Measurements from ENCODE around the gene USP49.

USP49 gene

DNA sequence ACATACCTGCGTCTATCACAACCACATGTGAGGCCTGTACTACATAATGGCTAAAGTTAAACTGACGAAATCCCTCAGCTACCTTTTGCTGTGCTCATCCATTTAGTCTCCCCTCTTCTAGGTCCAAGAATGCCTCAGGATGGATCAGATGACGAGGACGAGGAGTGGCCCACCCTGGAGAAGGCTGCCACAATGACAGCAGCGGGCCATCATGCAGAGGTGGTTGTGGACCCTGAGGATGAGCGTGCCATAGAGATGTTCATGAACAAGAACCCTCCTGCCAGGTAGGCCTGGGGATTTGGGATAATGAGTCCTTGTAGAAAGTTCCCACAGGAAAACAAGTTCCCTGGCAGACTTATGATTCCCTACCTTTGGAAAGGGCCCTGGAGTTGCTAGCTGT lies 32.1 kb upstream of the USP49 start:
- DNase-seq = no peak

DNA sequence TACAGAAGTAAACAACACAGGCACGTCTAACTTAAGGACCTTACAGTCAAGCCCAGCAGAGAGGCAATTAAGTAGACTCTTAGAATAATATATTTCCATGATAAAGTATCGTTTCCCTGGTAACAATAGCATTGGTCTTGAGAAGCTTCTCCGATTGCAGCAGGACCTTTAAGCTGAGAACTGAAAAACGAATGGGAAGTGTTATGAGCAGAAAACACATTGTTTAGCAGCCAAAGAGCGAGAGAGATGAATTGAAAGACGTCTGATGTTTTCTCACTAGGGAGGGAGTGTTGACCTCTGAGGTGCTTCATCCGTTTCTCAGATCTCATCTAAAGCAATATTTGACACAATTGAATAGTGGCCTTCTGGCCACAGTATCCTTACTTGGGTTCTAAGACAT lies 27.0 kb upstream of the USP49 start:
- no peak for DNase-seq

DNA sequence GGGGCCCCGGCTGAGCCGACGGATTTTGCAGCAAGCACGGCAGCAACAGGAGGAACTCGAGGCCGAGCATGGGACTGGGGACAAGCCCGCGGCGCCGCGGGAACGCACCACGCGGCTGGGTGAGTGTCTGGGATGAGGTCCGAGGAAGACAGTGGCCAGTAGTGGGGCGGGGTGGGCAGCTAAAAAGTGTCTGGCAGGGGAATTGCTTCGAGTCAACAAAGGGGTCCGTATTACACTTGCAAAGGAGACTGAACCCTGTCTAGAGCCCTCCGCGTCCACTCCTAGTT lies 26.5 kb upstream of the USP49 start:
- no peak for DNase-seq

DNA sequence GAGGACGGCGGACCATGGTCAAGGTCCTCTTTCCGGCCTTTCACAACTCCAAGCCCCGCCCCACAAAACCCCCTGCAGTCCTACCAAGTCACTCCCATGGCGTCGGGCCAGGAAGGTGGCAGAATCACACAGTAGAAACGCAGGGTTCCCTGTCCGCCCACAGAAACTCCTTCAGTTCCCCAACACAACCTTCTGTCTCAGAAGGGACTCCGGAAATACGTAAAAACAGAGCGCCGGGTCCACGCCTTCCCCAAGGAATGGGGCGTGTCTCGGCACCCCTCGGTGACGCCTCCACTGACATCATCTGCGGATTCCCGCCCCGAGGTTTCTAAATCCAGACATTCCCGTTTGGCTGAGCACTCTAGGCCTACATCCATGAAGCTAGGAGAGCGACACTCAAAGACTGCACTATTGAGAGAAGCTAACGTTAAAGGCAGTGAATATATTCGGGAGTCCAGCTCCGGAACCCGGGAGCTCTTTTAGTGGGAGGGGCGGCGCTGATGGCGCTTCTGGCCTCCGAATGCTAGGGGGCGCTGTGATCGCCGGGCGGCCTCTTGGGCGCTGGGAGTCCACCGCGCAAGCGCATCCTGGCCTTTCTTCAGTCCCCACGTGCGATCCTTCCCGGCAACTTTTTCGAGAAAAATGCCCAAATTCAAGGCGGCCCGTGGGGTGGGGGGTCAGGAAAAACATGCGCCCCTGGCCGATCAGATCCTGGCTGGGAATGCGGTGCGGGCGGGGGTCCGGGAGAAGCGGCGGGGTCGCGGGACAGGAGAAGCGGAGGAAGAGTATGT lies 25.9 kb upstream of the USP49 start, which contains the start of the genes BYSL and MED20:
BYSL (plus strand) TSS at position 579 of the 791 bp plus-strand sequence; CDS start at position 643, 64 bp downstream.
MED20 (minus strand) TSS at position 219 of the 791 bp plus-strand sequence; CDS start at position 98, 121 bp downstream.
- peak; percentile 92 to 96 for DNase-seq

DNA sequence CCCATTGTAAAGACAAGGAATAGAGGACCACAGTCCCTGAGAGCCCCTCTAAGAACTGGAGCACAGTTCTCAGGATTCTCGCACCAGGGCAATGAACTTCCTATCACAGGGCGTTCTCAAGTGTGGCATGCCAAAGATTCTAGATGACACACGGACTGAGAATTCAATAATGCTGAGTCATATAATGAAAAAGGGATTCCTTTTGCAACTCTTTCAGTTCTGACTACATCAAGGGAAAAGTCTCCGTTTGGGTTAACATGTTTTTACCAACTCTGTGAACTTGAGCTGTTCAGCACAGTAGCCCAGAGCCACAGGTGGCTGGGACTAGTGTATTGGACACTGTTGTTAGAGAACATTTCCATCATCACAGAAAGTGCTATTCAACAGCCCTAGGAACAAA lies 22.4 kb upstream of the USP49 start:
- no peak for DNase-seq

DNA sequence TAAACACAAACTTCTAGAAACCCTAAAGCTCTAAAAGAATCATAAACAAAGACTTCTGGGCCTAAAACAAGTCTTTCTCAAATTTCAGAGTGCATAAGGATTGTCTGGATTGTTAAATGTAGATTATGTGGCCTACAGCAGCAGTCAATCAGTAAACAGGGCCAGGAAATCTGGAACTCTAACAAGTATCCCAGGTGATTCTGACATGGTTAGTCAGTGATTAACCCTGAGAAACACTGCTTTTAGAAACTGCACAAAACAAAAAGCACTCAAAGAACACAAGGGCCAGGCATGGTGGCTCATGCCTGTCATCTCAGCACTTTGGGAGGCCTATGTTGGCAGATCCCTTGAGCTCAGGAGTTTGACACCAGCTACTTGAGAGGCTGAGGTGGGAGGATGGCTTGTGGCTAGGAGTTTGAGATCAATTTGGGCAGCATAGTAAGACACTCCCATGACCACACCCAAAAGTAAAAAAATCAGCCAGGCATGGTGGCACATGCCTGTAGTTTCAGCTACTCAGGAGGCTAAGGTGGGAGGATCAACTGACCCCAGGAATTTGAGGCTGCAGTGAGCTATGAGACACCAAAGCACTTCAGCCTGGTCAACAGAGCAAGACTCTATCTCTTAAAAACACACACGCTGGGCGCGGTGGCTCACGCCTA lies 19.8 kb upstream of the USP49 start:
- DNase-seq = no peak

DNA sequence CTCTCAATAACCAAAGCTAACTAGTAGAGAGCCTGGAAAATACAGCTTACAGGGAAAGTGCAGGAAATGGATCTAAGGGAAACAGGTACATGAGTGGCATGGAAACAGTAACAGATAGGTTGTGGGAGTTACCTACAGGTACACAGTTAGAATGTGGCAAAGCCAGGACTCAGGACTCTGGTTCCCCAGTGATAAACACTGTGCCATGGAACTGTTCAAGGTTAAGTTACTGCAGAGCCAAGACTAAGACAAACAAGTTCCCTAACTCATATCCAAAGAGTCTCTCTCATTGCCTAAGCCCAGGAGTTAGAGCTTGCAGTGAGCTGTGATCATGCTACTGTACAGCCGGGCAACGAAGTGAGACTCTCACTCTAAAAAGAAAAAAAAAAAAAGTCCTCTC lies 19.2 kb upstream of the USP49 start:
- DNase-seq = no peak

DNA sequence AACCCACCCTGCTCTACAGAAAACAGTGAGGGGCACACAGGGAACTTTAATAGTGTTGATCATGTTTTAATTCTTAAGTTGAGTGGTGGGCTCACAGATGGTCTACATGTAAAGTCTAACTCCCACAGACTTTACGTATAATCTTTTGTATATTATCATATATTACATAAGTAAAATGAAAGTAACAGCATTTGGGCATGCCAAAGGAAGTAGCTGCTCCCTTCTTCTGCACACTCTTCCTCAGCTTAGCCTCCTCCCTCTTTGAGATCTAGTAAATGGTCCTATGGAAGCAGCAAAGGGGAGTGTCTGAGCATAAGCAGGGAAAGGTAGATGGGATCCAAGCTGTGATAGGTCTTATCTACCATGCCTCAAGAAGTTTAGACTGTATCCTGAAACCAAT lies 14.6 kb upstream of the USP49 start:
- DNase-seq = no peak

DNA sequence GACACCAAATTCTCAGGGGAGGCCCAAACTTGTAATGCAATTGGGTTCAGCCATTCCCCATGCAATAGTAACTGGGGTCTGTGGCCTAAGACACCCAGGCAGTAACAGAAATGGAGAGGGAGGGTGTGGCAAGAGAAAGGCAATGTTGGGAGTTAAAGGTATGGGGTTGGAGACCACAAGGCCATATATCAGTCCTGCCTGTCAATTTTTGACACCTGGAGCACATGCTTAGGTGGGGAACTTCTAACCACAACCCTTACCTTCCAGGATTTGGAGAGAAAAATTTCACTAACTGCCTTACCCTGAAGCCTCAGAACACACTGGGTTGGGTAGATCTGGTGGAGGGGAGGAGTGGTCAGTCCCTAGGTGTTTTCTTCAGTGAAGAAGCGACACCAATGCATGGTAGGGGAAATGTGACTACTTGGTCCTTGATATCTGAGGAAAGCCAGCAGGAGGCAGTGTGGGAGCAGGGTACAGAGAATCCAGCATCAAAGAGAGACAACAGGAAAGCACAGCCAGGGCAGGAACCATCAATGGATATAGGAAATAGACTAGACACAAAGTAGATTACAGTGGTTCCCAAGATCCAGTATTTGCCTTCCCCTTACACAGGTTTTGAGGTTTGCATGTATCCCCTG lies 6.8 kb upstream of the USP49 start:
- DNase-seq = peak; percentile 68 to 76

DNA sequence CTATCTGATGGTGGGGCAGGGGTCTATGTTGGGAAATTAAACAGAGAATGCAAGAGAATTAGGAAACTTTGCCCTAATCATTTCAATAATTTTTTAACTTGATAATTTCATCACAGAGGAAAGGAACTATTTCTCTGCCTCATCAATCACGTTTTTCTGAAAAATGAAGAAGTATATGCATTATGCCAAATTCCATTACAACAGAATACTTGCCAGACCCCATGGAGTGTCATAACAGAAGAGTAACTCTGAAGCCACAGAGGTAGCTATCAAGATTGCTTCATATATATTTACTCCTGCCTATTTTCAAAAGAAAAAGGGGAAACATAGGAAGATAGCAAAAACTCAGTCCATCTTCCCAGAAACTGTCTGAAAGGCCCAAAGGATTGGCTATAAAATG lies 5.7 kb upstream of the USP49 start:
- no peak for DNase-seq

DNA sequence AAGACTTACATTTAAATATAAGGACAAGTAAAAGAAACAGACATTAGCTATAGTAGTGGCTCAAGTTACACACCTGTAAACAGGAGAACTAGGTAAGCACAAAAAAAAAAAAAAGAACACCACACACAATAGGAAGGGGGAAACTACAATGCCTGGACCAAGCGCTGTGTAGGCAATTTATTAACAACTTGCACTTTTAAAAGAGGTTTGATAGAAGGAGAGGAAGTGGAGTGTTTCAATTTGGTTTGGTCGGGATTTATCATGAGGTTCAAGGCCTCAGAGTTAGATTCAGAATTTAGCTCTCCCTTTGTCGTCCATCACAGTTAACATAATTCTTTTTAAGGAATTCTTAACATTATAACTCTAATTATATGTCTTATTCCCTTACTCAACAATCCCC lies 1.1 kb upstream of the USP49 start:
- DNase-seq = no peak

DNA sequence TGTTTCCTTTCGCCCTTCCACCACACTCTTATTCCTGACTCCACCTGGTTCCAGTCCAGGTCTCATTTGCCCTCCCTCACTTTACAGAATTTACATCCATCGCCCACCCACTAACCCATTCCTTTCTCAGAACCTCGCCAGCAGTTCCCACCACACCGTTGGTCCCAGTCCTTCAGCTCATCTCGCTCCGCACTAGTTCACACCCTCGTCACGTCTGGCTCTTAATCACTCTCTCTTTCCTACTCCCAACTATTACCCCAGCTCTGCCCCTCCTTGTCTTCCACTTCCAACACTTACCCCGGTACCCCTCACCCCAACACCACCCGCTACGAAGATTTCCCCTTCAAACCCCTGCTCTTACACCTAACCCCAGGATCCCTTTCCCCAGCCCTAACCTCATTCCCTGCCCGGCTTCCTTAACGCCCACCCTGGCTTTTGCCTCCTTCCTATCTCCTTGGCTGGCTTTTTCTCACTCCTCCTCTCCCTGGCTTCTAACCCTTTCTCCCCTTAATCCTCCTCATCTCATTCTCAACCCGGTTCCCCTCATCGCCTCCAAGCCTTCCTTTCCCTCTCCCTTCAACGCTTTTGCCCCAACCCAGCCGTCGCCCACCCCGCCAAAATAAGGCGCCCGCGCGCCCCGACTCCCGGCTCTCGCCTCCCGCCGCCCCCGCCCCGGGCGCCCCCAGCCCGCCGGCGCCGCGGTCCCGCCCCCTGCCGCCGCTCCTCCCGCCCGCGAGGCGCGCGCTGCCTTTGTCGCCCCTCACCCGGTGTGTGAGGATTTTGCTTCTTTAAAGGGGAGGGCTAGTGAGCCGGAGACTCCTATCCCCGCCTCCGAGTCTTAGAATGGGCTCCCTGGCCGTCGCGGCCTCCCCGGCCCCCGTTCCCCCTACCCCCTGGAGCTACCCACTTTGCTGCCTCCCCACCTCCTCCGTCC lies 542 bp downstream of the USP49 start:
- no peak for DNase-seq

DNA sequence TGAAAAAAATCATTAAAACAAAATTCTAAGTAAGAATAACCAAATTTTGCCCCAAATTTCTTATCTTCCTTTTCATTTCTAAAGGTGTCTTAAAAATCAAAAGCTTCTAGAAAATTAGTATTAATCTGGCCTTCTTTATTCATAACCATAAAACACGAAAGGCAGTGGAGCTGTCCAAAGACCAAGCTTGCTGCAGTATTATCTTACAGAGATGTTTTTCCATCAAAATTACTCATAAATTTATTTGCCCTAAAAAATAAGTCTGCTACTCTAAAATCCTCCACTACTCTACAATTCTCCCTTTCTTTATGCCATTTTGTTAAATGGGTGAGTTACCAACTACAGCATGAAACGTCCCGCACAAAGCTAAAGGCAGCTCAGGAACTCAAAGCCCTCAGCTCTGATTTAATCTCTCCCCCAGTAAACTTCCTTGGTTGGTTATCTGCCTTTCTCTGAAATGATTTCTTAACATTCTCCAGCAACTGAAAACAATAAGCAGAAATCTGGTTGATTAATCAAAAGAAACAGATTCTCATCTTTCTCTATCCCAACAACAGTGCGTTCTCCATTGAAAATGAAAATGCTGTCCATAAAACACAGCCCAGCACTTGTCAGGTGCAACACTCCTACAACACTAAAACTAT lies 2.1 kb downstream of the USP49 start:
- no peak for DNase-seq

DNA sequence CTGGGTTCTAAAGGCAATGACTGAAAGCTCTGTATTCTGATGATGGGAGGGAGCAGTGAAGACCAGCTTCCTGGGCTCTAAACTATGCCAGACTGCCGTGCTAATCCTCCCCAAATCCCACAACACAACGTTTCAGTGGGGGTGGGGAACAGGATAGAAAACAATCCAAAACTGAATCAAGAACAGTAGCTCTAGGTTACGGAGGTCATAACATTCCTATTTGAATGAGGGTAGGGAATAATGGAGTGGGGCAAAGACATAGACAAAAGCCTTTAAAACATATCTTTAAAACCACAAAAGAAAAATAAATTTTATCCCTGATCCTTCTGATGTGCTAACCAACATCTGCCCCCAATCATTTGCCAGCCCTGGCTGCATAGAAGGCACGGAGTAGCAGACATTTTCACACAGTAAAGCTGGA lies 7.8 kb downstream of the USP49 start:
- no peak for DNase-seq

DNA sequence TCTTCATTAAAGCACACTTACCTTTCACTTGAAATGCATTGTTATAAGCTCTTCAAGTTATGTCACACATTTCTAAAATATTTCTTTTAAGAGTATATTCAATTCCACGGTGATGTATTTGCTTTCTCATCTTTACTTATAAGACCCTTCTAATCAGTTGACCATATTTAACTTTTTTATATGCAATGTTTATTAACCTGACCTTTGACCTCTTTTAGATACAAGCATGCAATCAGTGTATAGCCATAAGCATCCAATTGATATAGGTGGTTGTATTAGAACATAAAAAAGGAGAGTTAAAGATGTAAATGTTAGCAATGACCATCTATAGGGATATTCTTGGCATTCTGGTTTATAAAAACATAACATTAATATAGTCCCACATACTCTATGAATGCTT lies 9.2 kb downstream of the USP49 start:
- DNase-seq = no peak

DNA sequence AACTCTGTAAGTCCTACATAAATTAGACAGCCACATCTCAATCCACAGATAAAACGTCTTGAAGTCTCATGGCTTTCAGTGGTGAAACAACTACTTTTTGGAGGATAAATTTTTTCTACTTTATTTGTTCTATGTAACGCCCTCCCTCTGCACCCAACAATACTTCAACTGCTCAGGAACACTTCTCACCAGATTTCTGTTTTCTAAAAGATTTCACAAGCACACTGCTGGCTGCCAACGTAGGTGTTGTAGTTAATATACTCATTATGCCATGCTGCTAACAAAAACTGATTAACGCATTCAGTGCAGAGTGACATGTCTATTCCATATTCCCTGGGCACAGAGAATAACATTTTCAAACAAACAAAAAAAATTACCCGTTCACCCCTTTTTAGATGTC lies 10.2 kb downstream of the USP49 start:
- DNase-seq = no peak

DNA sequence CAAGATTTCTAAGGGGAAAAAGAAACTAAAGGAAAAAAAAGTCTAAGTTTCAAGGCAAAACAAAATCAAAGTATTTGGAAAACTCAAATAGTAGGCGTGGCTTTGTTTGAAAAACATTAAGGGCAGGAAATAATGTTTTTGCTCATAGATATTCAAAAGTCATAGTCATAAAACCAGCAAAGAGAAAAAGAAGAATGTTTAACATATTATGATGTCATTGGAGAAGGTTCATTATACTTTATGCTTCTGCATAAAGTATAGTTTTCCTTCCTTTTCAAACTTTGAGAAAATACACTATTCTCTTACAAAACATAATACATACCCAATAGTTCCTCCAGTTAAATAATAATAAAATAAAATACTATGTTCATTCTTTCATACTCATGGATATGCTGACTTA lies 13.7 kb downstream of the USP49 start:
- no peak for DNase-seq

DNA sequence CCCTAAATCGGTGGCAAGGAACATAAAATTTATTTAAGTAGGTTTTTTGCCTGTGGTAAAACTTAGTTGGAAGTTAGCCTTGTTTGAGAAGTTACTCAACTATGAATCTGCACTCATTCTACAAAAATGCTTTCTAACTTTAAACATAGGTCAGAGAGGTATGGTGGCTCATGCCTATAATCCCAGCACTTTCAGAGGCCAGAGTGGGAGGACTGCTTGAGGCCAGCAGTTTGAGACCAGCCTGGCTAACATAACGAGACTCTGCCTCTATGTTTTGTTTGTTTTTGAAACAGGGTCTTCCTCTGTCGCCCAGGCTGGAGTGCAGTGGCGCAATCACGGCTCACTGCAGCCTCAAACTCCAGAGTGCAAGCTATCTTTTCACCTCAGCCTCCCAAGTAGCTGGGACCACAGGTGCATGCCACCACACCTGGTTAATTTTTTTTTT lies 16.2 kb downstream of the USP49 start:
- DNase-seq = no peak

DNA sequence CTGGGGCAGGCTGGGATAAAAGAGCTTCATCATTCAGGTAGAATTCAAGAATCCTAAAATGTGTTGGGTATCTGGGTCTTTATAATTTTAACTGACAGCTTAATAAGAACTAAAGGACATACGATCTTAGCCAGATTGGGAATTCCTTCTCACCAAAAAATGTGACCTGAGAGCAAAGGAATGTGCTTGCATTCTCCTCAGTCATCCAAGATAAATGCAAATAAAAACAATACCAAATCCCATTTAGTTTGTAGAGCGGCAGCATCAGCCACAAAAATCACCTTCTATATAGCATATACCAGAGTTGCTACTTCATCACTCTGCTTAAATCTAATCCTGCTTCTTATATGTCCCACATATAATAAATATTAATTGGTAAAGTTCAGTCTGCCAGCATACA lies 16.9 kb downstream of the USP49 start:
- no peak for DNase-seq

DNA sequence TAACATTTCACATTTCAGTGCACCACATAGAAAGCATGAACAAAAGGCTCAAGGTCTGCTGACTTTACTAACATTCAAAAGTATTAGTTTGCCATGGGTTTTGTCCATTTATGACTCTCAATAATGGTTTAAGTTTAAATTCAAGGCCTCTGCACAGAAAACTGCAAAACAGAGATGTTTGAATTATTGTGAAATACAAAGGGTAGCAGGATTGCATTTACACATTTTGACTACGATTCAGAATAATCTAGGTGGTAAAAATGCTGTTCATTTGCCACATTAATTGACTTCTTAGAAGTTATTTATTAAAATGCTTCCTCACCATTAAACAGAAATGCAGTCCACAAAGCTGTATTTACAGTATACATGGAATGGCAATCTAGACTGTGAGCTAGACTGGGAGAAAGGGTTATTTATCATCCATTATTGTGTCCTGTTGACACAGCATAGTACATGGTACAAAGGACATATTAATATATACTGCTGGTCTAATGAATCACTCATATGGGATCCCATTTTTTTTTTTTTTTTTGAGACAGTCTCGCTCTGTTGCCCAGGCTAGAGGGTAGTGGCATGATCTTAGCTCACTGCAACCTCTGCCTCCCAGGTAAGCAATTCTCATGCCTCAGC lies 18.0 kb downstream of the USP49 start:
- no peak for DNase-seq

DNA sequence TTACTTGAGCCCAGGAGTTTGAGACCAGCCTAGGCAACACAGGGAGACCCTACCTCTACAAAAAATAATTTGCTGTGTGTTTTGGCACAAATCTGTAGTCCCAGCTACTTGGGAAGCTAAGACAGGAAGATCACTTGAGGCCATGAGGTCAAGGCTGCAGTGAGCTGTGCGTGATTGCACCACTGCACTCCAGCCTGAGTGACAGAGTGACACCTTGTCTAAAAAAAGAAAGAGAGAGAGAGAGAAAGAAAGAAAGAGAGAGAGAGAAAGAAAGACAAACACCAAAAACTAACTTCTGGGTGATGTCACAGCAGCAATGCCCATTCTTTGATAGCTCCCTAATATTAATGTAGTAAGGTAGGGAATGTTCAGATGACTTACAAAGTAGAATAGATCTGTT lies 20.4 kb downstream of the USP49 start:
- DNase-seq = no peak

DNA sequence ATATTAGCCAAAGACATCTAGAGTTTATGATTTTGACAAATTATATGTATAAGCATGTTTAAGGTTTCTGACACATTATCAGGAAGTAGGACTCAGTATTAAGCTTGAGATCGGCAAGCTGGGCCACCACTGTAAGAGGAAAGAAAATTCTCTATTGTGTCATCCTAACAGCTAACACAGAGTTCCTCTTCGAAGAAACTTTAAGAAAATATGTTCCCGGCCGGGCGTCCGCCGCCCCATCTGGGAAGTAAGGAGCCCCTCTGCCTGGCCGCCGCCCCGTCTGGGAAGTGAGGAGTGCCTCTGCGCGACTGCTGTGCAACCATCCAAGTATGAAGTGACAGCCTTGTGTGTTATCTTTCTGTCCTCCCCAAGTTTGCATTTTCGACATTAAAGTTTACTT lies 23.0 kb downstream of the USP49 start:
- no peak for DNase-seq
